Measurements from ENCODE around the gene PLXDC1.

DNA sequence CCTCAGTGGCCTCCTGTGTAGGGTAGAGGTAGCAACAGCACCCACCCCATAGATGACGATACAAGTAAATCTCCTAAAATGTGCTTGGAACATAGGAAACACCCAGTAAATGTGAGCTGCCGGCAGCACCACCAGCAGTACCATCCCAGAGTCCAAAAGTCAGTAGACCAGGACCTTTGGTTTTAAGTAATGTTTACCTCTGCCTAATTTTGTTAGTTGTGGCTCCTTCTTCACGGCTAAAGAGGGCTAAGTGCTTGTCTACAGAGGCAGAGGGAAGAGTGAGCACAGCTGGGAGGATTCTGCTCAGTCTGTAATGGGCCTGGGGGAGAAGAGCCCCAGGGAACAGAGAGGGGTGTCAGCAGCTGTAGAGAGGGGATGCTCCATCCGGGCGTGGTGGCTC, 92.9 kb downstream of the PLXDC1 start:
- TF ChIP-seq, protein P1, sequence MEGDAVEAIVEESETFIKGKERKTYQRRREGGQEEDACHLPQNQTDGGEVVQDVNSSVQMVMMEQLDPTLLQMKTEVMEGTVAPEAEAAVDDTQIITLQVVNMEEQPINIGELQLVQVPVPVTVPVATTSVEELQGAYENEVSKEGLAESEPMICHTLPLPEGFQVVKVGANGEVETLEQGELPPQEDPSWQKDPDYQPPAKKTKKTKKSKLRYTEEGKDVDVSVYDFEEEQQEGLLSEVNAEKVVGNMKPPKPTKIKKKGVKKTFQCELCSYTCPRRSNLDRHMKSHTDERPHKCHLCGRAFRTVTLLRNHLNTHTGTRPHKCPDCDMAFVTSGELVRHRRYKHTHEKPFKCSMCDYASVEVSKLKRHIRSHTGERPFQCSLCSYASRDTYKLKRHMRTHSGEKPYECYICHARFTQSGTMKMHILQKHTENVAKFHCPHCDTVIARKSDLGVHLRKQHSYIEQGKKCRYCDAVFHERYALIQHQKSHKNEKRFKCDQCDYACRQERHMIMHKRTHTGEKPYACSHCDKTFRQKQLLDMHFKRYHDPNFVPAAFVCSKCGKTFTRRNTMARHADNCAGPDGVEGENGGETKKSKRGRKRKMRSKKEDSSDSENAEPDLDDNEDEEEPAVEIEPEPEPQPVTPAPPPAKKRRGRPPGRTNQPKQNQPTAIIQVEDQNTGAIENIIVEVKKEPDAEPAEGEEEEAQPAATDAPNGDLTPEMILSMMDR (IDR thresholded peaks at IDR 0.05): no peak
- TF ChIP-seq EZH2 (IDR thresholded peaks at IDR 0.05) (no peak), EZH2phosphoT487 (IDR thresholded peaks at IDR 0.05) (no peak)

All from neural progenitor cell (in vitro differentiated cells).